ENCODE measurements around the gene SUMO3.
A peak's percentile ranks its signal among the peaks of the same experiment; 100 is the strongest.

The SUMO3 gene

GRCh38 chr21:44836666-44837471, 19.0 kb upstream of the SUMO3 start:
- Histone ChIP-seq H3K4ac (ENCODE audit: low read length) (no peak overlapping the region), H3K18ac (ENCODE audit: low read length) (peak overlapping the region; percentile 44), H3K27ac (replicated peaks; ENCODE audit: low read length) (no peak overlapping the region), H2AFZ (ENCODE audit: low read length) (peak overlapping the region; percentile 53), H3K27me3 (ENCODE audit: control insufficient read depth in 3 of 3, insufficient read depth in 3 of 3, low read depth in 1 of 3, low read length in 3 of 3) (peaks cover 0 to 6% (median 0%) of the 10 kb centered on the region in 3 experiments), H3K4me2 (ENCODE audit: insufficient read depth, low read length, poor library complexity, severe bottlenecking) (no peak overlapping the region), H4K8ac (ENCODE audit: low read depth, low read length) (peak overlapping the region; percentile 86), H2BK12ac (ENCODE audit: low read length) (no peak overlapping the region), H3K79me1 (ENCODE audit: low read depth, low read length) (peaks cover 4% of the 10 kb centered on the region), H3K4me3 (ENCODE audit: low read length in 2 of 2) (no peak overlapping the region), H4K91ac (ENCODE audit: low read depth, low read length, poor library complexity) (no peak overlapping the region), H2BK15ac (ENCODE audit: low read length) (no peak overlapping the region), H3K9me3 (replicated peaks in 1 of 2; ENCODE audit: control insufficient read depth in 2 of 2, insufficient read depth in 1 of 2, low read depth in 1 of 2, low read length in 2 of 2) (no peaks in the 10 kb centered on the region), H2BK5ac (ENCODE audit: low read length) (peak overlapping the region; percentile 39), H3K36me3 (replicated peaks in 1 of 2; ENCODE audit: control insufficient read depth in 2 of 2, insufficient read depth in 2 of 2, low read length in 2 of 2) (no peaks in the 10 kb centered on the region), H3K4me1 (ENCODE audit: control insufficient read depth in 2 of 2, insufficient read depth in 1 of 2, low read depth in 1 of 2, low read length in 2 of 2) (no peaks in the 10 kb centered on the region), H3K23ac (ENCODE audit: low read depth, low read length, poor library complexity) (peak overlapping the region; percentile 73), H2AK5ac (ENCODE audit: low read depth, low read length) (peak overlapping the region; percentile 83), H3K14ac (ENCODE audit: low read length) (peak overlapping the region; percentile 31), H2BK120ac (ENCODE audit: low read depth, low read length) (no peak overlapping the region), H3K9ac (ENCODE audit: low read depth, low read length, poor library complexity) (peak overlapping the region; percentile 30)
- no peak for DNase-seq (ENCODE audit: low spot score)
- no CpG with 5 or more reads among the region's 37 CpGs for WGBS, 2 donors (ENCODE audit: extremely low coverage in 2 of 2, insufficient read length in 2 of 2, insufficient replicate concordance in 1 of 2)

DNA sequence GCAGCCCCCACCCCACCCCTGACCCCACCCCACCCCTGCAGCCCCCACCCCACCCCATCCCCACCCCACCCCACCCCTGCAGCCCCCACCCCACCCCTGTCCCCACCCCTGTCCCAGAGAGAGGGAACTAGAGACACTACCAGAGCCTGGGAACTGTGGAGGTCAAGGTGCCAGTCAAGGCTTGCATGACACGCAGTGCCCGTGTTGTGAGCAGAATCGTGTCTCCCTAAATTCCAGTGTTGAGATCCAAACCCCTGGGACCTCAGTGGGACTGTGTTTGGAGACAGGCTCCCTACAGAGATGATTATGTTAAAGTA, 18.4 kb upstream of the SUMO3 start:
- H3K36me3 ChIP-seq (replicated peaks in 1 of 2; ENCODE audit: control insufficient read depth in 2 of 2, insufficient read depth in 2 of 2, low read length in 2 of 2) = no peaks in the 10 kb centered on the region
- no peak overlapping the region for H3K18ac ChIP-seq (ENCODE audit: low read length)
- no peaks in the 10 kb centered on the region for H3K4me1 ChIP-seq (ENCODE audit: control insufficient read depth in 2 of 2, insufficient read depth in 1 of 2, low read depth in 1 of 2, low read length in 2 of 2)
- H2BK5ac ChIP-seq (ENCODE audit: low read length) = no peak overlapping the region
- no peaks in the 10 kb centered on the region for H3K9me3 ChIP-seq (replicated peaks in 1 of 2; ENCODE audit: control insufficient read depth in 2 of 2, insufficient read depth in 1 of 2, low read depth in 1 of 2, low read length in 2 of 2)
- H2AK5ac ChIP-seq (ENCODE audit: low read depth, low read length) = peak overlapping the region; percentile 83
- H3K4me3 ChIP-seq (ENCODE audit: low read length in 2 of 2) = no peak overlapping the region
- H2BK120ac ChIP-seq (ENCODE audit: low read depth, low read length) = no peak overlapping the region
- no peak overlapping the region for H3K9ac ChIP-seq (ENCODE audit: low read depth, low read length, poor library complexity)
- H3K14ac ChIP-seq (ENCODE audit: low read length) = no peak overlapping the region
- peak overlapping the region; percentile 53 for H2AFZ ChIP-seq (ENCODE audit: low read length)
- H3K4ac ChIP-seq (ENCODE audit: low read length) = no peak overlapping the region
- no peak overlapping the region for H3K23ac ChIP-seq (ENCODE audit: low read depth, low read length, poor library complexity)
- no peak overlapping the region for H2BK15ac ChIP-seq (ENCODE audit: low read length)
- WGBS, 2 donors (ENCODE audit: extremely low coverage in 2 of 2, insufficient read length in 2 of 2, insufficient replicate concordance in 1 of 2) = no CpG with 5 or more reads among the region's 3 CpGs
- no peak overlapping the region for H4K8ac ChIP-seq (ENCODE audit: low read depth, low read length)
- no peak overlapping the region for H3K4me2 ChIP-seq (ENCODE audit: insufficient read depth, low read length, poor library complexity, severe bottlenecking)
- H4K91ac ChIP-seq (ENCODE audit: low read depth, low read length, poor library complexity) = no peak overlapping the region
- H3K79me1 ChIP-seq (ENCODE audit: low read depth, low read length) = peaks cover 4% of the 10 kb centered on the region
- peaks cover 0 to 2% (median 0%) of the 10 kb centered on the region in 3 experiments for H3K27me3 ChIP-seq (ENCODE audit: control insufficient read depth in 3 of 3, insufficient read depth in 3 of 3, low read depth in 1 of 3, low read length in 3 of 3)
- no peak for DNase-seq (ENCODE audit: low spot score)
- H3K27ac ChIP-seq (replicated peaks; ENCODE audit: low read length) = no peak overlapping the region
- no peak overlapping the region for H2BK12ac ChIP-seq (ENCODE audit: low read length)

- H2AFZ ChIP-seq (ENCODE audit: low read length) = no peak overlapping the region
- no peak overlapping the region for H2AK5ac ChIP-seq (ENCODE audit: low read depth, low read length)
- DNase-seq (ENCODE audit: low spot score) = no peak
- H3K14ac ChIP-seq (ENCODE audit: low read length) = no peak overlapping the region
- WGBS, 2 donors (ENCODE audit: extremely low coverage in 2 of 2, insufficient read length in 2 of 2, insufficient replicate concordance in 1 of 2) = no CpG with 5 or more reads among the region's 8 CpGs
- H2BK15ac ChIP-seq (ENCODE audit: low read length) = no peak overlapping the region
- no peak overlapping the region for H2BK5ac ChIP-seq (ENCODE audit: low read length)
- H4K8ac ChIP-seq (ENCODE audit: low read depth, low read length) = no peak overlapping the region
- no peak overlapping the region for H2BK120ac ChIP-seq (ENCODE audit: low read depth, low read length)
- no peak overlapping the region for H3K4ac ChIP-seq (ENCODE audit: low read length)
- no peaks in the 10 kb centered on the region for H3K4me1 ChIP-seq (ENCODE audit: control insufficient read depth in 2 of 2, insufficient read depth in 1 of 2, low read depth in 1 of 2, low read length in 2 of 2)
- no peak overlapping the region for H4K91ac ChIP-seq (ENCODE audit: low read depth, low read length, poor library complexity)
- no peak overlapping the region for H3K27ac ChIP-seq (replicated peaks; ENCODE audit: low read length)
- no peak overlapping the region for H3K4me2 ChIP-seq (ENCODE audit: insufficient read depth, low read length, poor library complexity, severe bottlenecking)
- H3K9ac ChIP-seq (ENCODE audit: low read depth, low read length, poor library complexity) = no peak overlapping the region
- peaks cover 4% of the 10 kb centered on the region for H3K79me1 ChIP-seq (ENCODE audit: low read depth, low read length)
- H3K23ac ChIP-seq (ENCODE audit: low read depth, low read length, poor library complexity) = no peak overlapping the region
- H3K18ac ChIP-seq (ENCODE audit: low read length) = no peak overlapping the region
- no peaks in the 10 kb centered on the region for H3K36me3 ChIP-seq (replicated peaks in 1 of 2; ENCODE audit: control insufficient read depth in 2 of 2, insufficient read depth in 2 of 2, low read length in 2 of 2)
- H3K4me3 ChIP-seq (ENCODE audit: low read length in 2 of 2) = no peak overlapping the region
- no peaks in the 10 kb centered on the region for H3K9me3 ChIP-seq (replicated peaks in 1 of 2; ENCODE audit: control insufficient read depth in 2 of 2, insufficient read depth in 1 of 2, low read depth in 1 of 2, low read length in 2 of 2)
- no peak overlapping the region for H2BK12ac ChIP-seq (ENCODE audit: low read length)
- H3K27me3 ChIP-seq (ENCODE audit: control insufficient read depth in 3 of 3, insufficient read depth in 3 of 3, low read depth in 1 of 3, low read length in 3 of 3) = no peaks in the 10 kb centered on the region
These were observed 17.7 kb upstream of the SUMO3 start for GRCh38 chr21:44835647-44835973.

- no peak overlapping the region for H2BK15ac ChIP-seq (ENCODE audit: low read length)
- peak overlapping the region in 1 of 2 donors; percentile 57 for H3K4me3 ChIP-seq (ENCODE audit: low read length in 2 of 2)
- H4K91ac ChIP-seq (ENCODE audit: low read depth, low read length, poor library complexity) = no peak overlapping the region
- no peak overlapping the region for H3K4ac ChIP-seq (ENCODE audit: low read length)
- no peak overlapping the region for H3K27ac ChIP-seq (replicated peaks; ENCODE audit: low read length)
- no peak overlapping the region for H3K4me2 ChIP-seq (ENCODE audit: insufficient read depth, low read length, poor library complexity, severe bottlenecking)
- no peak overlapping the region for H2BK5ac ChIP-seq (ENCODE audit: low read length)
- no peak overlapping the region for H2BK120ac ChIP-seq (ENCODE audit: low read depth, low read length)
- no CpG with 5 or more reads among the region's 29 CpGs for WGBS, 2 donors (ENCODE audit: extremely low coverage in 2 of 2, insufficient read length in 2 of 2, insufficient replicate concordance in 1 of 2)
- no peaks in the 10 kb centered on the region for H3K4me1 ChIP-seq (ENCODE audit: control insufficient read depth in 2 of 2, insufficient read depth in 1 of 2, low read depth in 1 of 2, low read length in 2 of 2)
- no peak overlapping the region for H3K14ac ChIP-seq (ENCODE audit: low read length)
- H2AK5ac ChIP-seq (ENCODE audit: low read depth, low read length) = no peak overlapping the region
- H3K79me1 ChIP-seq (ENCODE audit: low read depth, low read length) = peaks cover 4% of the 10 kb centered on the region
- no peaks in the 10 kb centered on the region for H3K27me3 ChIP-seq (ENCODE audit: control insufficient read depth in 3 of 3, insufficient read depth in 3 of 3, low read depth in 1 of 3, low read length in 3 of 3)
- H3K9ac ChIP-seq (ENCODE audit: low read depth, low read length, poor library complexity) = no peak overlapping the region
- no peaks in the 10 kb centered on the region for H3K36me3 ChIP-seq (replicated peaks in 1 of 2; ENCODE audit: control insufficient read depth in 2 of 2, insufficient read depth in 2 of 2, low read length in 2 of 2)
- H3K9me3 ChIP-seq (replicated peaks in 1 of 2; ENCODE audit: control insufficient read depth in 2 of 2, insufficient read depth in 1 of 2, low read depth in 1 of 2, low read length in 2 of 2) = no peaks in the 10 kb centered on the region
- no peak overlapping the region for H2AFZ ChIP-seq (ENCODE audit: low read length)
- H3K23ac ChIP-seq (ENCODE audit: low read depth, low read length, poor library complexity) = peak overlapping the region; percentile 55
- H3K18ac ChIP-seq (ENCODE audit: low read length) = peak overlapping the region; percentile 13
- no peak for DNase-seq (ENCODE audit: low spot score)
- H4K8ac ChIP-seq (ENCODE audit: low read depth, low read length) = no peak overlapping the region
- H2BK12ac ChIP-seq (ENCODE audit: low read length) = no peak overlapping the region
These were observed 17.2 kb upstream of the SUMO3 start for GRCh38 chr21:44834951-44835646.
